ES-I3 (cell line): Measurements from ENCODE around the gene CEBPA.
"Not testable (repeated sequence)": the region's sequence is repeated elsewhere in the genome, so short reads cannot be mapped to it uniquely, and the experiment has no call there.

ENCODE experiments used
- H3K36me3 ChIP-seq: 2 replicates; pipeline ENCODE4 v1.6.1; 2013; ENCODE audit warnings: mild to moderate bottlenecking, low read length, control low read depth, moderate library complexity; ENCODE audit not compliant: insufficient read depth
- H3K4me1 ChIP-seq: 2 replicates; pipeline ENCODE4 v1.6.1; 2013; ENCODE audit warnings: mild to moderate bottlenecking, control low read depth, low read length; ENCODE audit not compliant: insufficient read depth
- H3K9ac ChIP-seq: 2 replicates; pipeline ENCODE4 v1.6.1; 2013; ENCODE audit warnings: low read depth, mild to moderate bottlenecking, low read length, moderate library complexity
- H3K9me3 ChIP-seq: 2 replicates; pipeline ENCODE4 v1.6.1; 2013; ENCODE audit warnings: mild to moderate bottlenecking, low read length, moderate library complexity; ENCODE audit not compliant: control insufficient read depth, insufficient read depth

The CEBPA gene

DNA sequence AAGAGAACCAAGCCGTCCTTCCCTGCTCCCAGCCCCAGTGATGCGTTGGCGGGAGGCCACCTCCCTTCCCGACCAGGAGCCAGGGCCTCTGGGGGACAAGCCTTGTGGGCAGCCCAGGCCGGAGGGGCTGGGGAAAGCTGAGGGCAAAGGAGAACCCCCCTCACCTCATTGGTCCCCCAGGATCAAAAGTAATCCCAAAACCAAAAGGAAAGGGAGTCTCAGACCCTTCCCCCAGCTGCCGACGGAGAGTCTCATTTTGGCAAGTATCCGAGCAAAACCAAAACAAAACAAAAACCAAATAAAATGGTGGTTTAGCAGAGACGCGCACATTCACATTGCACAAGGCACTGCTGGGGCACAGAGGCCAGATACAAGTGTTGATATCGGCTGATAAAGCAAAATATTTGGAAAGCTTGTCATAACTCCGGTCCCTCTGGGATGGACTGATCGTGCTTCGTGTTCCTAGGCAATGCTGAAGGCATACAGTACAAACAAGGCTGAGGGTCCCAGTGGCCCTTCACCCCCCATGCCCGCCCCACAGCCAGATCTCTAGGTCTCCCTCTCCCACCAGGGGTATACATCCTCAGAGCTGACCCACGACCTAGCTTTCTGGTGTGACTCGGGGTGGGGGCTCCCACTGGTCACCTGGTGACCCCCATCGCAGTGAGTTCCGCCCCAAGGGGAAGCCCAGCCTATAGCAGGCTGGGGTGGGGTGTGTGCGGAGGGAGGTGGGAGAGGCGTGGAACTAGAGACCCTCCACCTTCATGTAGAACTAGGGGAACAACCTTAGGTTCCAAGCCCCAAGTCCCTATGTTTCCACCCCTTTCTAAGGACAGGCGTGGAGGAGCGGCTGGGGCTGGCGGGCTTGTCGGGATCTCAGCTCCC lies 2.1 kb downstream of the CEBPA start:
- H3K36me3 ChIP-seq: no peaks in the 10 kb centered on the region

DNA sequence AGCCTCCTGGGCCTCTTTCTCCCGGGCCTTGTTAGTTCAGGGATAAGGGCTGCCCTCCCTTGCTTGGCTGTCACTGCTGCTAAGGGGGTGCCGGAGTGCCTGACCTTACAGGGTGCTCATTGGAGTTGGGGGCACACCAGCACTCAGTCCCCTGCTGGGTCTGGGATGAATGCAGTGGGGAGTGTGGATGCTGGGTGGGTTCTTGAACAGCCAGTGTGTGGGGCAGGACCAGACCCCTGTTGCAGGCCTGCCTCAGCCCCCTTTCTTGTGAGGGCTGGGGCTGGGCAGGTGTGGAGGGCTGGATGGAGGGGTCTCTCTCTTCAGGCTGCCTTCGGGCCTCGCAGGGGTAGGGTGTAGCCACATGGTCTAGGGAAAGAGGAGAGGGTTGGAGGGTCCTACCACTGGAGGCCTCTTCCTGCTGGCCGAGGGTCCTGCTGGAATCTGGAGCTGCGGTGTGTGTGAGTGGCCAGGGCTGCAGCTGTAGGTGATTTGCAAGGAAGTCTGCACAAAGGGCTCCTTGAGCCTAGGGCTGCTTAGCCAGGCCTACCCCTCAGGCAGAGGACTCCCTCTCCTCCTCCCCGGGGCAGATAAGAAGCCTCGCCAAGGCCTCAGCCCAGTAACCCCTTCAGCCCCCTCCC lies 3.2 kb downstream of the CEBPA start:
- Histone ChIP-seq H3K36me3 (no peaks in the 10 kb centered on the region), H3K9ac (no peak overlapping the region), H3K4me1 (peaks cover 4% of the 10 kb centered on the region; the same call in 1 of the 2 replicates)

More for the DNA sequence above, 2.1 kb downstream of the CEBPA start:
- H3K9me3 ChIP-seq: no peaks in the 10 kb centered on the region
- peaks cover 4% of the 10 kb centered on the region; the same call in 1 of the 2 replicates for H3K4me1 ChIP-seq
- H3K9ac ChIP-seq: peak overlapping the region; percentile 44; the same call in 1 of the 2 replicates

DNA sequence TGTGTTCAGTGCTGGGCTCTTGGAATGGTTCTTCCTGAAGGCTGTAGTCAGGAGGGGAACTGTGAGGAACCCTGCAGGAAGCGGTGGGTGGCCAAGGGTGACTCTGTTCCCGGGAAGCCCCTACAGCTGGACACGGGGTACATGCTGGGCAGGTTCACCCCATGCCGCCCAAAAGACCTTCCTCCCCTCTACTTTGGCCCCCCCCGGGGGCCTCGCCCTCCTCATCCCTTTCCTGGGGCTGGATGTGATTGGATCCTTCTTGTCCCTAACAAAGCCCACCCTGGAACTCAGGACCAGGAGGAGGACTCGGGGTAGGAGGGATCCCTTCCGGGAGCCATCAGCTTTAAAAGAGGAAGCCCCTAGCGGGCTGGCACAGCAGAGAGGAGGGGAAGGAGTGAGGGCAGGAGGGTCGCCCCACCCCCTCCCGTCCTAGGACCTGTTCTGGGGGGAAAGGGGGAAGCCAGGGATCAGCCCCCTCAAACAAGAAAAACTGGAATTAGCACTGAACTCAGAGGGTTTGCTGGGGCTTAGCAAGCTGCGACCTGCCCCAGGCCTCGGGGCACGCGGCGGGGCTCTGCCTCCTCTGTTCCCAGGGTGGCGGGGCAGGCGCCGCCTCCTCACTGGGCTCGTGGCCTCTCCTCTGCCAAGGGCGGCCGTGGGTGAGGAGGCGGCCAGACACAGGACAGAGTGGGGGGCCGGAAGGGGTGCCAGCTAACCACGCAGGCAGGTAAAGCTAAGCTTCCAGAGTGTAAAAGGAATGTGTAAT lies 4.0 kb downstream of the CEBPA start:
- Histone ChIP-seq H3K9me3 (no peaks in the 10 kb centered on the region), H3K4me1 (peaks cover 9% of the 10 kb centered on the region), H3K36me3 (no peaks in the 10 kb centered on the region)

More for the DNA sequence above, 3.2 kb downstream of the CEBPA start:
- no peaks in the 10 kb centered on the region for H3K9me3 ChIP-seq

DNA sequence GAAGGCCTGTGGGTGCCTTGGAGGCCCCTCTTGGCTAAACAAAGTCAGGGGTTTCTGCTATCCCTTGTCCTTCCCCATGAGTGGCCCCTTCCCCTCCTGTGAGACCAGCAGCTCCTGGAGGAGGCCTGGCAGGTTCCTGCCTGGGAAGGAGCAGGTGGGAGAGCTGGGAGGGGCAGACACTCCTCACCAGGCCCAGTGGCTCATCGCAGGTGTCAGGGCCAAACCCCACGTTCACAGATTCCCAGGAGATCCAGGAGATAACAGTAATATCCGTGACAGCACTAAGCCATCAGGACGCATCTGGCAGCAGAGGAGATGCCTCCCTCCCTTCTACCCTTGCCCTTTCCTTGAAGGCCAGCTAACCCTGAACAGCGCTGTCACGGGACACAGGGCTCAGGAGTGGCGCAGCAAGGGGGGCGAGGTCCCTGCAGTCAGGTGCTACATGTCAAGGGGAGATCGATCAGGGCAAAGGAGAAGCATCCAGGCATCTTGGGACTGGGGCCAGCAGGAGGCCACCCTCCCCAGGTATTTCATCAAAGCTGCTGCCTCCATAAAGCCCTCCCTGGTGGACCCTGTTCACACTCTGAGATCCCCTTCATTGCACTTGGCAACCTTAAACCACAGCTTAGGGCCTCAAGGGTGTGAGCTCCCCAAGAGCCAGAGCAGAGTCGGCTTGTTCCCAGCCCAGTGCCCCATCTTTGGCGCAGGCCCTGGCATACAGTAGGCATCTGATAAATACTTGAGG lies 4.8 kb downstream of the CEBPA start:
- Histone ChIP-seq H3K9ac (no peak overlapping the region), H3K36me3 (no peaks in the 10 kb centered on the region), H3K4me1 (peaks cover 15% of the 10 kb centered on the region), H3K9me3 (no peaks in the 10 kb centered on the region)

More for the DNA sequence above, 4.0 kb downstream of the CEBPA start:
- no peak overlapping the region for H3K9ac ChIP-seq

DNA sequence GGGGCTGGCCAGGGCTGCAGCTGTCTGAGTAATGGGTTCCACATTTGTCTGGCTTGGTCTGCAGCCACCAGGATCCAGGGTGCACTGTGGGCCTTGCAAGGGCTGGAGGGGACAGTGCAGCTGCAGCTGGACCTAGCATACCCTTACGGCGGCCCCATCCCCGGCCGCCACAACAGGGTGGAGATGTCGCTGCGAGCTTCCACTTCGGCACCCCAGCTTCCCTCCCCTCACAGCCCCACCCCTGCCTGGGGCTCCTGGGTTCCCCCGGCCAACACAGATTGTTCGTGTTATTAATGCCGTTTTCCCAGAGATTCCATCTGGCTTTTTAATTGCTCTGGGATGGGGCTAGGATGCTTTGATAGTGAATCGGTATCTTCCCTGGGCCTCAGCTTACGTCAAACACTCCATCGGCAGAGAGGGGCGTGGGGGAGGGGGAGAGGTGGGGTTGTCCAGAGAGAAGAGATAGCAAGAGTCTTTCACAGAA lies 5.8 kb downstream of the CEBPA start:
- no peaks in the 10 kb centered on the region for H3K9me3 ChIP-seq
- no peak overlapping the region for H3K9ac ChIP-seq
- H3K4me1 ChIP-seq: peaks cover 15% of the 10 kb centered on the region
- H3K36me3 ChIP-seq: no peaks in the 10 kb centered on the region

DNA sequence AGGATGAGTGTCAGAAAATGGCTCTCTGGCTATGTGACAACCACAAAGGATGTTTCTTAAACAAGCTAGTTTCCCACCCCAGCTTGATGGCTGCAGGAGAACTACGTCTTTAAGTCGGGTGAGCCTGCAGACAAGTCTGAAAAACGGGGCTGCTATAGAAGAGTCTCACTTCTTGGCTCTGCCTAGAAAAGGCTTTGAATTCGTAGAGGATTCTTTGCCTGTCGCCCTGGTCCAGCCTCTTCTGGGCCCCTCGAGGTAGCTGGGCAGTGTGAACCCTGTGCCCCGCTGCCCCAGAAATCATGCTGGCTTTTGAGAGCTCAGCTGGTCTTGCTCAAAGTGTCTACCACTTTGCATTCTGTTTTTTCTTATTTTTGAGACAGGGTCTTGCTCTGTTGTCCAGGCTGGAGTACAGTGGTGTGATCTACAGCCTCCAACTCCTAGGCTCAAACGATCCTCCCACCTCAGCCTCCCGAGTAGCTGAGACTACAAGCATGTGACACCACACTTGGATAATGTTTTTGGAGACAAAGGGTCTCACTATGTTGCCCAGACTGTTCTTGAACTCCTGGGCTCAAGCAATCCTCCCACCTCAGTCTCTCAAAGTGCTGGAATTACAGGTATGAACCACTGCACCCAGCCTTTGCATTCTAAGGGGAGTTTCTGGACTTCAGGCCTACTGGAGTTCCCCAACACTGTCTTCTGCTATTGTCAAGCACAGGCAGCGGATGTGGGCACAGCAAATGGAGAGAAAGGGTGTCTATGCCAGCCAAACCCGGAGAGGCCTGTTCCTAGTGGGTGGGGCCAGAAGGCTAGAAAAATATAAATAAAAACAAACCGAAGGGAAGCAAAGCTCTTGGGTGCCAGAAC lies 6.5 kb downstream of the CEBPA start:
- Histone ChIP-seq H3K9me3 (no peaks in the 10 kb centered on the region), H3K4me1 (peaks cover 22% of the 10 kb centered on the region), H3K36me3 (no peaks in the 10 kb centered on the region), H3K9ac (no peak overlapping the region)

DNA sequence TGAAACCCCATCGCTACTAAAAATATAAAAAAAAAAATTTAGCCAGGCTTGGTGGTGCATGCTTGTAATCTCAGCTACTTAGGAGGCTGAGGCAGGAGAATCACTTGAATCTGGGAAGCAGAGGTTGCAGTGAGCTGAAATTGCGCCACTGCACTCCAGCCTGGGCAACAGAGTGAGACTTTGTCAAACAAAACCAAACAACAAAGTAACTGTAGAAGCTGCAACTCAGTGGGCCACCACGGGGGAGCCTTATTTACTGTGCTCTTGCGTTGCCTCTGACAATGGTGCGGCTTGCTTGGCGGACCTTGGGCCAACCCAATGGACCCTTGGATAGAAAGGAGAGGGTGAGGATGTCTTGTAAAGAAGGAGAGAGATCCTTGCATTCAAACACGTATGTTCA lies 7.3 kb downstream of the CEBPA start:
- not testable (repeated sequence) for H3K9me3 ChIP-seq, H3K36me3 ChIP-seq, H3K9ac ChIP-seq
- peaks cover 21% of the 10 kb centered on the region for H3K4me1 ChIP-seq

DNA sequence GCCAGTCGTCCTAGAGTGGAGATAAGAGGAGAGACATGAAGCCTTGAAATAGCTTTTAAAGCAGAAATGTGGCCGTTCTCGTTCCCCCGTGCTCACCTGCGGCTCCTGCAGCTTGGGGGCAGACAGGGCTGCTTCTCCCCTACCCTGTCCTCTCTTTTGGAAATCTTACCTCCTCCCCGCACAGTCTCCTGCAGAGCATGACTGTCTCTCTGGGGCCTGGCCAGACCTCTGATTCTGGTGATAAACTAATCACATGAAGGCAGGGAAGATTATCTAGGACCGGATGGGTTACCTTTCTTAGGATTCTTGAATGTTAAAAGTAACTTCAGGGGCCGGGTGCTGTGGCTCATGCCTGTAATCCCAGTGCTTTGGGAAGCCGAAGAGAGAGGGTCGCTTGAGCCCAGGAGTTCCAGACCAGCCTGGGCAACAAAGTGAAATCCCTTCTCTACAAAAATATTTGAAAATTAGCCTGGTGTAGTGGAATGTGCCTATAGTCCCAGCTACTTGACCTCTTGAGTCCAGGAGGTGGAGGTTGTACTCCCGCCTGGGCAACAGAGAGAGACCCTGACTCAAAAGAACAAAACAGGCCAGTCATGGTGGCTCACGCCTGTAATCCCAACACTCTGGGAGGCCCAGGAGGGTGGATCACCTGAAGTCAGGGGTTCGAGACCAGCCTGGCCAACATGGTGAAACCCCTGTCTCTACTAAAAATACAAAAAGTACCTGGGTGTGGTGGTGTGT lies 8.1 kb downstream of the CEBPA start:
- H3K4me1 ChIP-seq: peaks cover 21% of the 10 kb centered on the region
- no peaks in the 10 kb centered on the region for H3K36me3 ChIP-seq
- no peaks in the 10 kb centered on the region for H3K9me3 ChIP-seq
- no peak overlapping the region for H3K9ac ChIP-seq

DNA sequence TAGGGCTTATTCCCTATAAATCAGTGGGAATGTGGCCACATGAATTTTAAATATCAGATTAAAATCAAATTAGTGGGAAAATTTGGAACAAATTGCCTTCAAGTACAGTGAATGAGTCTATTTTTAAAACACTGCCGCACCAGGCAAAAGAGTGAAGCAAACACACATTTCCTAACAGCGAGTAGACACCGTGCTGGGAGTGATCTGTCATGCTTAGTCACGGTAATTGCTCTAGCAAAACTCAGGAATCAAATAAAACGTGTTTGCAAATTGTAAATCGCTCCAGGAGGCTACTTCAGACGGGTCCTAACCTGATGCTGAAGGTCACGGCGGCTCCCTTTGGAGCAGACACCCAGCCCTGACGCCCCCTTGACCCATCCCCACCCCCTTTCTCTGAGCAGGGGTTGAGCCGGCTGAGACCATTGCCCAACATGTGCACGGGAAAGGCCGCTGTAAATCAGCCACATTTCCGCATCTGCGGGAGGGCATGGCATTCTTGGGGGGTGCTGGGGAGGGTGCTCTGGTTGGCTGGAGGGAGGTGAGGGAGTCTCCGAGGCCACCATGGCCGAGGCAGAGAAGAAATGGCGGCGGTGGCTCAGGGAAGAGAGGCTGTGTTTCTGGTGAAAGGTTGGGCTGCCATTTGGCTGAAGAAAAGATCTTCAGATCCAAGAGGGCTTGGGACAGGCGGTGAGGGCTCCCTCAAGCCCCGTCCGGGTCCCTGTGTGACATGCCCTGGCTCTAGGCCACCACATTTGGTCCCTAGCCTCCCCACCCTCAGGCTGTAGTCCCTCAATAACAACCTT lies 8.9 kb downstream of the CEBPA start:
- Histone ChIP-seq H3K9ac (no peak overlapping the region), H3K9me3 (peaks cover 3% of the 10 kb centered on the region; the same call in 1 of the 2 replicates), H3K36me3 (no peaks in the 10 kb centered on the region), H3K4me1 (peaks cover 21% of the 10 kb centered on the region)

DNA sequence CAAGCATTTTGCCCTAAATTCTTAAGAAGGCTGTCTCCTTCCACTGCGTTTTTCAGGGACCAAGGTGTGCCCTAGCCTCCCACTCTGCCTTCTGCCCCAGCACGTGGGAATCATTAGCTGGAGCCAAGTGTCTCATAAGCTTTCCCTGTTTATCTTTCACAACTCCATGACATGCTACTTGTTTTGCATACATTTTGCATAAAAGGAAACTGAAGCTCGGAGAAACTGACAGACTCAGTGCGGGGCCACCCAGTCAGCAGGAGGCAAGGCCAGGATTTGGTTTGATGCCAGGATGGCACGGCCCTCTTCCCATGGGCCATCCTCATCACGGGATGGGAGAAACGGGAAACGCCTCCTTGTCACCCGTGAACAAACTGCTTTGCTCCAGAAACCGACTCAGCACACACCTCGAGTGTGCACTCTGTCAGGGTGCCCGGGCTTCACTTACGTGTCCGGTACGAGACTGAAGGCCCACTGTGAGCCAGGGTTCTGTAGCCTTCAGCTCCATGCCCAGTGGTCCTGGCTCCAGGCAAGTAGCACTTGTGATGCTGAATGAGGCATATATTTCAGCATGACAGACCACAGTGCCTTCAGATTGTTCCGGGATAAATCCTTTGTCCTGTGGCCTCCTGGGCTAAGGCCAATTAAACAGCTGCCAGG lies 9.6 kb downstream of the CEBPA start:
- Histone ChIP-seq H3K4me1 (peaks cover 21% of the 10 kb centered on the region), H3K36me3 (no peaks in the 10 kb centered on the region), H3K9ac (no peak overlapping the region), H3K9me3 (peaks cover 4% of the 10 kb centered on the region; the same call in 1 of the 2 replicates)

DNA sequence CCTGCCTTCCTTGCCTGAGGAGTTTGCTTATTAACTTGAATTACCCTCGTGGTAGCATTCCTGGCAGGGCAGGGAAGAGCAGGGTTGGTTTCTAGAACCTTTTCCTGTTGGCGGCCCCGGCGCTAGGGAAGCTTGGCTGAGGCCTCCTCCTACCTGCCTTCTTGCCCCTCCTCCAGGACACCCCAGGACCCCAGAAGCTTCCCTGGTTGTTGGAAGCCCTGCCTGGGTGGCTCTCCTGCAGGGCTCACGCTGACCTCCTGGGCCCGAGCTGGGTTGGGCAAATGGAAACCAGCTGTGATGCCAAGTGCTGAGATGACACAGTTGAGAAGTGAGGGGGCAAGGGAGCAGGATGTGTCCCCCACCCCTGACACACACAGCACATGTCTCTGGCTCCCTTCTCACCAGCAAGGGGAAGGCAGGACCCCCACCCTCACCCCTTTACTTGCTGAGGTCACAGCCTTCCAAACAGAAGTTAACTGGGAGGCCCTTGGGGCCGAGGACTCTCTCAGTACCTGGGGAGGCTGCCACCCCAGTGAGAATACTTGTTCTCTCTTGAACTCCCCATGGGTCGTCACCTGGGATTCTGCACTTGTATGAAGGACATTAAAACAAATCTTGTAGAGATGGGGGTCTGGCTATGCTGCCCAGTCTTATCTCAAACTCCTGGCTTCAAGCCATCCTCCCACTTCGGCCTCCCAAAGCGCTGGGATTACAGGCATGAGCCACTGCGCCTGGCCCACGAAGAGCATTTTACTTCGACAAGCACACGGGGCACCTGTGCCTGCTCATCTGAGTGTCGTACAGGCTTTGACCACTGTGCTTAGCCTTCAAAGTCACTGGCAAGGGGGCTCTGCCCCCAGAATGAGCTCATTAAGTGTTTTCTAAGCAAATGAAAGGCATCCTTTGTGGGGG lies 10.5 kb downstream of the CEBPA start:
- peaks cover 4% of the 10 kb centered on the region; the same call in 1 of the 2 replicates for H3K9me3 ChIP-seq
- no peak overlapping the region for H3K9ac ChIP-seq
- no peaks in the 10 kb centered on the region for H3K36me3 ChIP-seq
- peaks cover 21% of the 10 kb centered on the region for H3K4me1 ChIP-seq
